Measurements from ENCODE around the gene ZNF277.

DNA sequence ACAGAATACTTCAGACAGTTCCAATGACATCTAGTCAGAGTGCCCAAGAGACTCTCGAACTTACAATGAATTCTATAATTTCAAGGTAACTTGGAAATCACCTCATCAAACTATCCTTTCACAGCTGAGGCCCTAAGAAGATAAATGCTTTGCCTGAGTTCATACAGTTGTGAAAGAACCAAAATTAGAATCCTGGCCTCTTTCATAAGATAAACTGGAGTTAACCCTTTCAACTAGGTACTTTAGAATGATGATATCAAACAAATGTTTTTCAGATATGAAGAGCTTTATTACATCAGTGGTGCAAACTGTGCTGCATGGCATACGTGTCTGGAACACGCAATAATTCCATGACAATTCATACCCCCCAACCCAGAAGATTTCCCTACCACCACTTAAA, 18.2 kb upstream of the ZNF277 start:
- TF ChIP-seq, protein P1, sequence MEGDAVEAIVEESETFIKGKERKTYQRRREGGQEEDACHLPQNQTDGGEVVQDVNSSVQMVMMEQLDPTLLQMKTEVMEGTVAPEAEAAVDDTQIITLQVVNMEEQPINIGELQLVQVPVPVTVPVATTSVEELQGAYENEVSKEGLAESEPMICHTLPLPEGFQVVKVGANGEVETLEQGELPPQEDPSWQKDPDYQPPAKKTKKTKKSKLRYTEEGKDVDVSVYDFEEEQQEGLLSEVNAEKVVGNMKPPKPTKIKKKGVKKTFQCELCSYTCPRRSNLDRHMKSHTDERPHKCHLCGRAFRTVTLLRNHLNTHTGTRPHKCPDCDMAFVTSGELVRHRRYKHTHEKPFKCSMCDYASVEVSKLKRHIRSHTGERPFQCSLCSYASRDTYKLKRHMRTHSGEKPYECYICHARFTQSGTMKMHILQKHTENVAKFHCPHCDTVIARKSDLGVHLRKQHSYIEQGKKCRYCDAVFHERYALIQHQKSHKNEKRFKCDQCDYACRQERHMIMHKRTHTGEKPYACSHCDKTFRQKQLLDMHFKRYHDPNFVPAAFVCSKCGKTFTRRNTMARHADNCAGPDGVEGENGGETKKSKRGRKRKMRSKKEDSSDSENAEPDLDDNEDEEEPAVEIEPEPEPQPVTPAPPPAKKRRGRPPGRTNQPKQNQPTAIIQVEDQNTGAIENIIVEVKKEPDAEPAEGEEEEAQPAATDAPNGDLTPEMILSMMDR (IDR thresholded peaks at IDR 0.05): no peak
- TF ChIP-seq EP300 (IDR thresholded peaks at IDR 0.05; ENCODE audit: low read depth): no peak

Data from transverse colon (tissue), 3 donors.